Chondrocyte (in vitro differentiated cells): Measurements from ENCODE around the gene LCNL1. TPM values are rescaled to one million over a fixed set of nuclear protein-coding genes. Genes with fewer than 3 reads are reported as not detected.

Experiments used
- DNase-seq: peaks from one replicate; pipeline ENCODE4 v3.0.0; 2021; ENCODE audit warnings: mixed read lengths, low spot score
- H3K27ac Mint-ChIP-seq: one replicate; pipeline ENCODE4 v1.8.0; 2021; ENCODE audit warnings: mild to moderate bottlenecking, moderate library complexity, mixed read lengths; ENCODE audit not compliant: unreplicated experiment
- H3K27me3 Mint-ChIP-seq: 2 replicates; pipeline ENCODE4 v1.8.0; 2021; ENCODE audit warnings: low read depth, mixed read lengths
- H3K36me3 Mint-ChIP-seq: 2 replicates; pipeline ENCODE4 v1.8.0; 2021; ENCODE audit warnings: low read depth, mixed read lengths
- H3K4me1 Mint-ChIP-seq: 2 replicates; pipeline ENCODE4 v1.8.0; 2021; ENCODE audit warnings: low read depth, mild to moderate bottlenecking, mixed read lengths
- H3K4me3 Mint-ChIP-seq: one replicate; pipeline ENCODE4 v1.8.0; 2021; ENCODE audit warnings: mild to moderate bottlenecking, moderate library complexity, mixed read lengths; ENCODE audit not compliant: unreplicated experiment
- H3K9me3 Mint-ChIP-seq: 2 replicates; pipeline ENCODE4 v1.8.0; 2021; ENCODE audit warnings: low read depth, mixed read lengths
- CTCF ChIP-seq: fragments of 200-600 bp; sonication (generic); IDR thresholded peaks from 2 replicates; pipeline ENCODE4 v1.5.0; 2021; ENCODE audit warnings: antibody characterized with exemption, mild to moderate bottlenecking, moderate library complexity
- long read RNA-seq: library from polyadenylated mRNA; stranded (forward); transcript quantifications from one replicate; pipeline ENCODE4 v2.0.0, GENCODE V29; 2021
- total RNA-seq: library from RNA; stranded (reverse); gene quantifications from 3 replicates; pipeline ENCODE4 v1.2.1, GENCODE V29; 2021

The LCNL1 gene
- total RNA-seq = 0.15 to 5.8 TPM (median 5.2 TPM) in 3 replicates
- long read RNA-seq, partial matches to known transcripts = 0 of 4 reads
- long read RNA-seq, other reads (novel, unspliced or antisense) = 3 of 4 reads

GRCh38 chr9:136982232-136983051 lies at the start of gene LCNL1:
Gene LCNL1 (plus strand): TSS chr9:136982993. CDS start chr9:136983587, 594 bp downstream.
- H3K9me3 Mint-ChIP-seq = no peaks in the 10 kb centered on the region
- H3K27ac Mint-ChIP-seq = no peak within 1 kb of the TSS
- TF ChIP-seq CTCF = no peak
- no peak for DNase-seq
- H3K27me3 Mint-ChIP-seq = no peaks in the 10 kb centered on the region
- H3K36me3 Mint-ChIP-seq = no peaks in the 10 kb centered on the region
- peaks cover 3% of the 10 kb centered on the region for H3K4me1 Mint-ChIP-seq
- no peak within 1 kb of the TSS for H3K4me3 Mint-ChIP-seq

GRCh38 chr9:136934277-136934676 lies 48.5 kb upstream of the LCNL1 start:
- Mint-ChIP-seq H3K9me3 (peaks cover 6% of the 10 kb centered on the region), H3K4me3 (no peak overlapping the region), H3K36me3 (peaks cover 12% of the 10 kb centered on the region), H3K27me3 (no peaks in the 10 kb centered on the region), H3K27ac (no peak overlapping the region), H3K4me1 (no peaks in the 10 kb centered on the region)
- no peak for TF ChIP-seq CTCF
- no peak for DNase-seq

DNA sequence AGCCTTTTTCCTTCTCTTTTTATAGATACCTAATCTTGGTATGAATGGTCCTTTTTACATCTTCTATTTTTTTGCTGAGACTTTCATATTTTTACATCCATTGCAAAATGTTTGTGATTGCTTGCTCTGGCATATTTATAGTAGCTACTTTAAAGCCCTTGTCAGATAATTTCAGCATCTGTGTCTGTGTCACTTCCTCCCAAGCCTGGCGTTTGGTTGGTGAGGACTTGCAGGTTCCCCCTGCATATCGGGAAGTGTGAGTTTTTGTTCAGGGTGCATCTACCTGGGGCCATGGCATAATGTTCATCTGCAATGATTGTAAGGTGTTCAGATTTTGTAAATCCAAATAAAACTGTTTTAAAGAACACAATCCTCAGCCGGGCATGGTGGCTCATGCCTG lies 47.1 kb upstream of the LCNL1 start:
- no peak for DNase-seq
- no peaks in the 10 kb centered on the region for H3K27me3 Mint-ChIP-seq
- no peak overlapping the region for H3K27ac Mint-ChIP-seq
- no peak for TF ChIP-seq CTCF
- H3K4me1 Mint-ChIP-seq = no peaks in the 10 kb centered on the region
- H3K36me3 Mint-ChIP-seq = peaks cover 13% of the 10 kb centered on the region
- no peak overlapping the region for H3K4me3 Mint-ChIP-seq
- peaks cover 6% of the 10 kb centered on the region for H3K9me3 Mint-ChIP-seq

GRCh38 chr9:136936645-136937170 lies 46.1 kb upstream of the LCNL1 start:
- no peak for DNase-seq
- no peak for TF ChIP-seq CTCF
- Mint-ChIP-seq H3K36me3 (peaks cover 16% of the 10 kb centered on the region), H3K4me3 (no peak overlapping the region), H3K4me1 (no peaks in the 10 kb centered on the region), H3K27ac (no peak overlapping the region), H3K9me3 (peaks cover 6% of the 10 kb centered on the region), H3K27me3 (no peaks in the 10 kb centered on the region)

GRCh38 chr9:136937186-136938001 lies 45.4 kb upstream of the LCNL1 start:
- Mint-ChIP-seq H3K9me3 (peaks cover 6% of the 10 kb centered on the region), H3K27ac (no peak overlapping the region), H3K27me3 (no peaks in the 10 kb centered on the region), H3K4me3 (no peak overlapping the region), H3K4me1 (no peaks in the 10 kb centered on the region), H3K36me3 (peaks cover 18% of the 10 kb centered on the region)
- TF ChIP-seq CTCF = no peak
- peak; percentile 79 for DNase-seq
